Mucosa of descending colon (tissue), 3 donors: ENCODE results near the gene SCFD1. TPM values are rescaled to one million over a fixed set of nuclear protein-coding genes. Genes with fewer than 3 reads are reported as not detected.
"Not testable (repeated sequence)": the region's sequence is repeated elsewhere in the genome, so short reads cannot be mapped to it uniquely, and the experiment has no call there.

Experiments
- ATAC-seq: fragments of 200-7000 bp; cut with Tn5 transposase; one replicate; pipeline ENCODE4 v1.9.1; 2020; ENCODE audit warnings: mild to moderate bottlenecking, moderate library complexity
- DNase-seq, 3 donors: peaks; one replicate each; pipeline ENCODE4 v3.0.0-alpha.2; 2020
- H3K36me3 ChIP-seq: fragments of 200-600 bp; one replicate; pipeline ENCODE4 v1.8.0; 2021; ENCODE audit warnings: low read depth, mild to moderate bottlenecking
- H3K4me1 ChIP-seq: fragments of 200-600 bp; one replicate; pipeline ENCODE4 v1.8.0; 2021; ENCODE audit warnings: low read depth, mild to moderate bottlenecking
- H3K4me3 ChIP-seq: fragments of 200-600 bp; one replicate; pipeline ENCODE4 v1.8.0; 2021; ENCODE audit warnings: mild to moderate bottlenecking
- H3K9me3 ChIP-seq: fragments of 200-600 bp; one replicate; pipeline ENCODE4 v1.8.0; 2021; ENCODE audit warnings: mild to moderate bottlenecking
- intact Hi-C, 2 donors: fragments of 100-400 bp; cut with DNase I in 1 of 2; cut with micrococcal nuclease in 1 of 2; formaldehyde crosslinking; loops; one replicate each; pipeline versions ENCODE4 v1.11.0 to v1.11.1; 2022; cut with DNase I, micrococcal nuclease
- total RNA-seq, 3 donors: library from RNA; stranded (reverse); fragmentation: NEBNext Ultra II Directional in 2 of 3; extraction: Animal tissue kit (Norgen Biotek cat#: 25700) in 2 of 3; gene quantifications; one replicate each; pipeline versions ENCODE4 v1.2.1 to v1.2.4, GENCODE V29; 2021 to 2023
- TF ChIP-seq, protein P1 (sequence below): fragments of 200-600 bp; IDR thresholded peaks from one replicate; pipeline ENCODE4 v1.8.0; 2022; ENCODE audit warnings: antibody characterized with exemption, mild to moderate bottlenecking
- donor health status: DM: no; HTN: no; CAD: no; lungs with moderate emphysema.
- donor health status: DM: no; HTN: no; CAD: no.
- donor health status: DM: no; HTN: yes; CAD: no.

Gene SCFD1
- total RNA-seq, 3 donors from 2014 or later, result 55.4 to 79.3 (median 56.5) TPM

DNA sequence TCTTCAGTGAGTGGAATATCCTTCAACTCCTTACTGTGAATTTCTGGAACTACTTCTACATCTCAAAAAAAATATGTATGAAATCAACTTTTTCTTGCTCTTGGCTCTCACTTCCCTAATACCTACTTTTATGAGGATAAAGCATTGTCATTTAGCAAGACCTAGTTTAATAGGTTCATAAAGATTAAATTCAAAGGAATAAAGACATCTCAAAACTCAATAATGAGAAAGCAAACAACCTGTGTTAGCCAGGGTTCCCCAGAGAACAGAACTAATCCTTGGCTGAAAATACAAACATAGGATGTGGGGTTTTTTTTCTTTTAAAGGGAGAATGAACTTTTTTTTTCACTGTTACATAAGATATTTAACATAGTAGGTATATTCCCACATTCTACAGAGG, 57.9 kb downstream of the SCFD1 start:
- H3K9me3 ChIP-seq, result no peaks in the 10 kb centered on the region
- TF ChIP-seq, protein P1, sequence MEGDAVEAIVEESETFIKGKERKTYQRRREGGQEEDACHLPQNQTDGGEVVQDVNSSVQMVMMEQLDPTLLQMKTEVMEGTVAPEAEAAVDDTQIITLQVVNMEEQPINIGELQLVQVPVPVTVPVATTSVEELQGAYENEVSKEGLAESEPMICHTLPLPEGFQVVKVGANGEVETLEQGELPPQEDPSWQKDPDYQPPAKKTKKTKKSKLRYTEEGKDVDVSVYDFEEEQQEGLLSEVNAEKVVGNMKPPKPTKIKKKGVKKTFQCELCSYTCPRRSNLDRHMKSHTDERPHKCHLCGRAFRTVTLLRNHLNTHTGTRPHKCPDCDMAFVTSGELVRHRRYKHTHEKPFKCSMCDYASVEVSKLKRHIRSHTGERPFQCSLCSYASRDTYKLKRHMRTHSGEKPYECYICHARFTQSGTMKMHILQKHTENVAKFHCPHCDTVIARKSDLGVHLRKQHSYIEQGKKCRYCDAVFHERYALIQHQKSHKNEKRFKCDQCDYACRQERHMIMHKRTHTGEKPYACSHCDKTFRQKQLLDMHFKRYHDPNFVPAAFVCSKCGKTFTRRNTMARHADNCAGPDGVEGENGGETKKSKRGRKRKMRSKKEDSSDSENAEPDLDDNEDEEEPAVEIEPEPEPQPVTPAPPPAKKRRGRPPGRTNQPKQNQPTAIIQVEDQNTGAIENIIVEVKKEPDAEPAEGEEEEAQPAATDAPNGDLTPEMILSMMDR, result no peak
- no peak for DNase-seq
- H3K4me1 ChIP-seq, result no peaks in the 10 kb centered on the region
- ATAC-seq, result no peak
- no peak overlapping the region for H3K4me3 ChIP-seq
- no peaks in the 10 kb centered on the region for H3K36me3 ChIP-seq
- intact Hi-C loops, result no loop called here

DNA sequence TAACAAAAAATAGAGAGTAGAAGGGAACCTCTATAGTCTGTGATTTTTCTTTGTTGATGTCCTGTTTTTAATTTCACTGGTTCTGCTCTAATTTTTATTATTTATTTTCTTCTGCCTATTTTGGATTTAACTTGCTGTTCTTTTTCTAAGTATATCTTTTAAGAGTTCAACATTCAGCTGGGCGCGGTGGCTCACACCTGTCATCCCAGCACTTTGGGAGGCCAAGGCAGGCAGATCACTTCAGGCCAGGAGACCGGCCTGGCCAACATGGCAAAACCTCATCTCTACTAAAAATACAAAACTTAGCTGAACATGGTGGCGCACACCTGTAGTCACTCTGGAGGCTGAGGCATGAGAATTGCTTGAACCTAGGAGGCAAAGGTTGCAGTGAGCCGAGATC, 58.7 kb downstream of the SCFD1 start:
- intact Hi-C loops, H3K4me1 ChIP-seq, H3K4me3 ChIP-seq, ATAC-seq, H3K9me3 ChIP-seq, DNase-seq, H3K36me3 ChIP-seq: not testable (repeated sequence)

DNA sequence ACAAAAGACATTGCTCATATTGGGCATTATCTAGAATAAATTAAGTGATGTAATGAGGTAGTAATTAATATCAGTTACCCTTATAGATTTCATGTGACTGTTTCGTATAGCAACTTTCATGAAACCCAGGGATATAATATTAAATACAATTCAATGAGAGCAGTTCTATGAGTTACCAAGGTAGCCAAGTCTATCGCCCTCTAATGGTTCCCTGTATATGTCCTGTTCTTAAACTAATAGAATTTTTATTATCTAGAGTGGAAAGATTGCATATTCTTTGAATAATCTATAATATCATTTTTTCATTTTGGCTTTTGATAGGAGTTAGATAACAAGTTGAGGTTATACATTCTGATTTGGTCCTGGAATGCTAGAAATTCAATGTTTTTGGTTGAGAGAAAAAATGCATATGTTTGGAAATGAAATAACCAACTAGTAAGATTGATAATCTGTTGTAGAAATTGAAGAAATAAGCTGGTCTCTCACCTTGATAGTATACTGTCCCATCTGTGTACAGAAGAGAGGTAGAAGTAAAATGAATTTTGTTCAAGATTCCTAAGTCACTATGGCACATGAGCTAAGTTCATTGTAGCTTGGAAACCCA, 59.7 kb downstream of the SCFD1 start:
- H3K4me3 ChIP-seq, result no peak overlapping the region
- ATAC-seq (no peak), DNase-seq (no peak)
- TF ChIP-seq, protein P1, result no peak
- H3K4me1 ChIP-seq, result no peaks in the 10 kb centered on the region
- intact Hi-C loops, result no loop called here
- no peaks in the 10 kb centered on the region for H3K9me3 ChIP-seq
- H3K36me3 ChIP-seq, result no peaks in the 10 kb centered on the region

DNA sequence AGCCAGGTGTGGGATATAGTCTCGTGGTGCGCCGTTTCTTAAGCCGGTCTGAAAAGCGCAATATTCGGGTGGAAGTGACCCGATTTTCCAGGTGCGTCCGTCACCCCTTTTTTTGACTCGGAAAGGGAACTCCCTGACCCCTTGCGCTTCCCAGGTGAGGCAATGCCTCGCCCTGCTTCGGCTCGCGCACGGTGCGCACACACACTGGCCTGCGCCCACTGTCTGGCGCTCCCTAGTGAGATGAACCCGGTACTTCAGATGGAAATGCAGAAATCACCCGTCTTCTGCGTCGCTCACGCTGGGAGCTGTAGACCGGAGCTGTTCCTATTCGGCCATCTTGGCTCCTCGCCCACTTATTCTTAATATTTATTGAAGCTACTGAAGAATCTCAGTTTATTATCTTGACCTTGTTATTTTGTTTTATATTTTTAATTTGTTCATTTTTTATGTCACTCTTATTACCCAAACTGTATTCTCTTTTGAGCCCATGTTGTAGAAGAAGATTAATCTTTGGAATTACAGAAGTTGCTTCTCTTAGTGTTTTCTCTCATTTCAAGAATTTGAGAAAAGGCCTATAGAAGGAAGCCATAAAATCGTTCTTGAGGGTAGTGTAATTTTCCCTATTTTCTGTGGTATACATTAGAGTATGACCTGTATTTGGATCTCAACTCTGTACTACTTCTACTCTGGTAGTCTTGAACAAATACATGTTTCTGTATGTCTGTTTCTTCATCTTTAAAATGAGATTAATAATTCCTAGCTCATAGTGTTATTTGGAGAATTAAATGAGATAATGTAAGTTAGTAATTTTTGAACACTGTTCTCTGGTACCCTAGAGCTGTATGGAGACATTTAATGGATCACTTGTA, 68.6 kb downstream of the SCFD1 start:
- H3K9me3 ChIP-seq, H3K4me1 ChIP-seq, H3K36me3 ChIP-seq, H3K4me3 ChIP-seq, intact Hi-C loops: not testable (repeated sequence)
- TF ChIP-seq, protein P1, result peak; percentile 46
- peak; percentile 38 for ATAC-seq
- DNase-seq, result peak in 2 of 3 donors; percentile 37 to 70

DNA sequence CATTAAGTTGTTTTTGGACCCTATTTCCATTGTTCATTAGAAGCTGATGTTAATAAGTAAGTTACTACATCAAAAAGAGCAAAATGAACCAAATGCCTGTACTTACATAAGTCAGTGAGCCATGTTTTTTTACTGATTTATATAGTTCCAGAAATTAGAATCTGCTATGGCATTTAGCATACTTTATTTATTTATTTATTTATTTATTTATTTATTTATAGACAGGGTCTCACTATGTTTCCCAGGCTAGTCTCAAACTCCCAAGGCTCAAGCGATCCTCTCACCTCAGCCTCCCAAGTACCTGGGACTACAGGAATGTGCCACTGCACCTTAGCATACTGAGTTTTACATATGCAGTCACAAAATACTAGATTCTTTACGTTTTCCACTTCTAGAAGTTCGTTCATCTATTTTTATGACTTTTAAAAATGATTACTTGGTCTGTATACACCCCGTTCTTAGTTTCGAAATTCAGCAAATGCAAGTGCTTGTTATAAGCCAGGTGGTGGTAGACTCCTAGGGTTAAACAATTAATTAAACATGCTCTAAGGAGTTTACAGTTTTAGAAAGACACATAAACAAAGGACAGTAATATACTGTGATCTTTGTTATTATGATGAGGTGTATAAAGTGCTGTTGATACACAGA, 69.8 kb downstream of the SCFD1 start:
- ATAC-seq (no peak), DNase-seq (no peak)
- H3K4me1 ChIP-seq, result no peaks in the 10 kb centered on the region
- intact Hi-C loops, result no loop called here
- TF ChIP-seq, protein P1, result no peak
- no peaks in the 10 kb centered on the region for H3K36me3 ChIP-seq
- H3K4me3 ChIP-seq, result no peak overlapping the region
- H3K9me3 ChIP-seq, result no peaks in the 10 kb centered on the region

DNA sequence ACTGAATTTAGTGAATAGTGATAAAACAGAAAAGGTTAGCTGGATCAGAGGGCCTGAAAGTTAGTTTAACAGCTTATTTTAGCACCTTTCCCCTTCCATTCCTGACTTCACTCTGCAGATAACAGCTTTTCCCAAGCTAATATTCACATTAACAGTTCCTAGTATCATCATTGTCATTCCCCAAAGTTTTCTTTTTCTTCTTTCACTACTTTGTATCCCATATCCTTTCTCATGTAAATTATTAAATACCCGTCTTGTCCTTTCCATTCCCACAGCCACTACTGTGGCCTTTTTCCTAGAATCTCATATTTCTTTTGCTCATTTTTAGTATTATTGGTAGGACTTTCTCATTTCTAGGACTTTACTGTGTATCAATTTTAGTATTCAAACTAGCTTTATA, 70.5 kb downstream of the SCFD1 start:
- Histone ChIP-seq H3K36me3 (no peaks in the 10 kb centered on the region), H3K4me1 (no peaks in the 10 kb centered on the region), H3K4me3 (no peak overlapping the region), H3K9me3 (no peaks in the 10 kb centered on the region)
- no peak for DNase-seq
- intact Hi-C loops, result no loop called here
- TF ChIP-seq, protein P1, result no peak
- ATAC-seq, result no peak
